Endothelial cell of umbilical vein (primary cell): ENCODE results near the gene SMOC1. TPM values are rescaled to one million over a fixed set of nuclear protein-coding genes. Genes with fewer than 3 reads are reported as not detected.

Experiments used
- BruUV-seq: library from RNA; stranded (reverse); fragments of 400-500 nt; replicated peaks from 2 replicates; lab custom pipeline; 2021; lab: Mats Ljungman, UMichigan
- CTCF ChIA-PET: fragments of 300-600, 350-600 bp; sonication (Branson Sonifier 250); formaldehyde crosslinking; loops from one replicate; lab custom pipeline; 2021; ENCODE audit warnings: antibody characterized with exemption, inconsistent platforms; lab: Charles Lee
- POLR2A ChIA-PET: fragments of 300-600, 350-600 bp; sonication (Branson Sonifier 250); formaldehyde crosslinking; loops from one replicate; lab custom pipeline; 2021; ENCODE audit warnings: antibody characterized with exemption, inconsistent platforms; lab: Charles Lee
- DNase-seq: peaks from one replicate; pipeline ENCODE4 v3.0.0-alpha.2; 2011; ENCODE audit warnings: low read depth, low spot score
- FAIRE-seq: peaks from 2 replicates; lab custom pipeline; 2011; peaks lifted over from hg19 to GRCh38; lab: Jason Lieb, UNC
- H2AFZ ChIP-seq: 2 replicates; pipeline ENCODE4 v1.6.0; 2012; ENCODE audit warnings: low read depth, low read length, control low read depth, inconsistent platforms
- H3K27ac ChIP-seq: 2 replicates; pipeline ENCODE4 v1.5.1; 2011; ENCODE audit warnings: low read depth, mild to moderate bottlenecking, control low read depth, low read length, moderate library complexity; ENCODE audit not compliant: insufficient read depth
- H3K27me3 ChIP-seq, 2 experiments: 2 replicates each; pipeline versions ENCODE4 v1.6.0 to v1.6.1; 2011; ENCODE audit warnings: low read length in 2 of 2, mixed read lengths in 1 of 2; ENCODE audit not compliant: control insufficient read depth in 2 of 2, insufficient read depth in 2 of 2
- H3K36me3 ChIP-seq, 2 experiments: 2 replicates in 1 of 2; 3 replicates in 1 of 2; pipeline ENCODE4 v1.5.1; 2011; ENCODE audit warnings: low read length in 2 of 2, mild to moderate bottlenecking in 1 of 2, moderate library complexity in 1 of 2; ENCODE audit not compliant: control insufficient read depth in 2 of 2, insufficient read depth in 2 of 2; ENCODE audit errors: extremely low read depth in 1 of 2
- H3K4me1 ChIP-seq: 3 replicates; pipeline ENCODE4 v1.5.1; 2011; ENCODE audit warnings: mild to moderate bottlenecking, low read length; ENCODE audit not compliant: control insufficient read depth, insufficient read depth; ENCODE audit errors: extremely low read depth
- H3K4me2 ChIP-seq: 2 replicates; pipeline ENCODE4 v1.6.1; 2011; ENCODE audit warnings: low read length, control low read depth, mixed read lengths; ENCODE audit not compliant: insufficient read depth
- H3K4me3 ChIP-seq, 3 experiments: fragments of 200-600 bp in 1 of 3; sonication (generic), shearing (Covaris generic) in 1 of 3; replicated peaks in 1 of 3; 2 replicates each; pipeline ENCODE4 v1.5.1; 2011 to 2016; ENCODE audit warnings: control low read depth in 3 of 3, low read length in 3 of 3, mild to moderate bottlenecking in 2 of 3, inconsistent platforms in 1 of 3, low read depth in 1 of 3, moderate library complexity in 1 of 3; ENCODE audit not compliant: insufficient read depth in 1 of 3
- H3K79me2 ChIP-seq: 2 replicates; pipeline ENCODE4 v1.6.0; 2012; ENCODE audit warnings: low read length, inconsistent platforms; ENCODE audit not compliant: control insufficient read depth, insufficient read depth
- H3K9ac ChIP-seq: replicated peaks from 2 replicates; pipeline ENCODE3; 2011; ENCODE audit warnings: low read length, control low read depth; ENCODE audit not compliant: insufficient read depth; ENCODE audit errors: extremely low read depth
- H3K9me1 ChIP-seq: replicated peaks from 3 replicates; pipeline ENCODE4 v1.6.0; 2011; ENCODE audit warnings: mild to moderate bottlenecking, low read length; ENCODE audit not compliant: control insufficient read depth, insufficient read depth; ENCODE audit errors: extremely low read depth
- H3K9me3 ChIP-seq: replicated peaks from 2 replicates; pipeline ENCODE4 v1.5.1; 2012; ENCODE audit warnings: low read length, inconsistent platforms; ENCODE audit not compliant: control insufficient read depth, insufficient read depth
- H4K20me1 ChIP-seq: replicated peaks from 2 replicates; pipeline ENCODE3; 2011; ENCODE audit warnings: mild to moderate bottlenecking, low read length; ENCODE audit not compliant: control insufficient read depth, insufficient read depth; ENCODE audit errors: extremely low read depth
- CTCF ChIP-seq, 2 donors: IDR thresholded peaks; 1 replicate in 1 of 2; 2 replicates in 1 of 2; pipeline ENCODE4 v1.5.1; 2011; ENCODE audit warnings: low read length in 2 of 2, mild to moderate bottlenecking in 2 of 2, moderate library complexity in 2 of 2, control low read depth in 1 of 2, inconsistent platforms in 1 of 2, low read depth in 1 of 2; ENCODE audit not compliant: insufficient read depth in 1 of 2; ENCODE audit errors: extremely low read depth in 1 of 2
- EZH2 ChIP-seq: IDR thresholded peaks from 2 replicates; pipeline ENCODE4 v1.6.1; 2012; ENCODE audit warnings: borderline replicate concordance, low read depth, mild to moderate bottlenecking, moderate library complexity, low read length, inconsistent platforms; ENCODE audit not compliant: severe bottlenecking
- FOS ChIP-seq: IDR thresholded peaks from 2 replicates; pipeline ENCODE4 v1.6.1; 2011; ENCODE audit warnings: mild to moderate bottlenecking, low read length, moderate library complexity, borderline replicate concordance; ENCODE audit not compliant: insufficient read depth
- GATA2 ChIP-seq: IDR thresholded peaks from 2 replicates; pipeline ENCODE4 v1.7.0; 2011; ENCODE audit warnings: low read depth, mild to moderate bottlenecking, moderate library complexity, mixed read lengths, low read length; ENCODE audit not compliant: insufficient read length, insufficient read depth
- JUN ChIP-seq: IDR thresholded peaks from 2 replicates; pipeline ENCODE4 v1.6.1; 2011; ENCODE audit warnings: borderline replicate concordance, low read depth; ENCODE audit not compliant: insufficient read length, insufficient read depth
- MYC ChIP-seq: IDR thresholded peaks from one replicate; pipeline ENCODE4 v1.6.1; 2011; ENCODE audit warnings: mild to moderate bottlenecking, low read depth, low read length
- POLR2A ChIP-seq: IDR thresholded peaks from 2 replicates; pipeline ENCODE4 v1.6.1; 2012; ENCODE audit warnings: low read depth, mild to moderate bottlenecking, control low read depth, low read length
- POLR2AphosphoS5 ChIP-seq: IDR thresholded peaks from 2 replicates; pipeline ENCODE4 v1.6.1; 2012; ENCODE audit warnings: low read depth, mild to moderate bottlenecking, control low read depth, low read length, moderate library complexity; ENCODE audit not compliant: insufficient read depth
- dilution Hi-C: fragments of 300-500 bp; cut with MboI; formaldehyde crosslinking; loops from one replicate; pipeline ENCODE4 v1.15.0; 2019; ENCODE audit warnings: low sequenced_read_pairs; ENCODE audit not compliant: extremely low pct_ligation_motif_present
- intact Hi-C: fragments of 100-400 bp; cut with micrococcal nuclease; formaldehyde crosslinking; loops from one replicate; pipeline ENCODE4 v1.10.0; 2022
- polyA plus RNA-seq, 4 experiments: library from polyadenylated mRNA; depleted of rRNA in 3 of 4; stranded (reverse) in 3 of 4; unstranded in 1 of 4; fragments of >200 nt; gene quantifications; 2 replicates each; pipeline versions ENCODE4 v1.2.1 to v1.2.3, GENCODE V29; 2011 to 2012; ENCODE audit warnings: missing spikeins in 1 of 4
- total RNA-seq: library from RNA; stranded (reverse); gene quantifications from 2 replicates; pipeline ENCODE4 v1.2.3, GENCODE V29; 2021
- TF ChIP-seq, protein P1 (sequence below): IDR thresholded peaks from 2 replicates; pipeline ENCODE4 v1.6.1; 2011; ENCODE audit not compliant: insufficient read depth, insufficient read length

Gene SMOC1
- total and polyA plus RNA-seq, 2 donors (not counting 3 experiments of a cell fraction or from before 2014, with no cell fraction given) = 0.97 to 1.1 TPM

DNA sequence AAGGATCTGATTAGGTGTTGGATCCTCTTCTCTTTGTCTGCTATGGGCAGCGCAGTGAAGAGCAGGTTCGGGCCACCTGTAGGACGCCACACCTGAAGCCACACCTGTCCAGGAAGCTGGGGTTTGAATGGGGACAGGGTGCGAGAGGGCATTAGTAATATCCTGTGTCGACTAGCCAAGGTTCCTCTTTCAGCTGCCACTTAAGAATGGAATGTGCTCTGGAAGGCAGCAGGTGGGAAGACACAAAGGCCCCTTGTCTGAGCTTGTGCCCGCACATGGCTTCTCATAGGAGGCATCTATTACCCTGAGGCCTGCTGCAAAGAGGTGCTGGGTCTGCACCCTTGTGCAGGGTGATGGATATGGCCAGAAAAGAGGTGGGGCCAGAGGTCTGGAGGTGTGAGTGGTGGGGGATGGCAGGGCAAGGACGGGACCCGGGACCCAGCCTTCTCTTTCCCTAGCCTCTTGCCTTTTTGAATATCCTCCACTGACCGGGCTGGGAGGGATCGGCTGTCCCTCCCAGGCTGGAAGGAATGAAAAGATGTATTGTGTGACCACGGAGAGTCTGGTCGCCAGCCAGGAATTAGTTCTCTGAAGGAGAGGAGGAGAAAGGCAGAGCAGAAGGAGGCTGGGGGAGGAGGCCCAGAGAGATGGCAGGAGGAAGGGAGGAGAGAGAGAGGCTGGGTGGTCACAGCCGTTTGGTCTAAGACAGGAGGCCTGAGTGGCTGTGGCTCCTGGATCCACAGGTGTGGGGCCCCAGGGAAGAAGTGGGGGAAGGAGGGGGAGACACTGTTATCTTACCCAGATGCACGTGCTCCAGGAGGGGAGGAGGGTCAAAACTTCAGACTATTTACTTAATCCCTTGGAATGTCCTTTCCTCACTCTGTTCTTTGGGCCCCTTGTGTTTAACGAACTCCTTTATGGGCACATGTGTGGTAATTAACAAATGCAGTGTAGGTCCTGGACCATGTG, 101.5 kb downstream of the SMOC1 start:
- no TSS peak for BruUV-seq
- Histone ChIP-seq H3K4me2 (no peak overlapping the region), H3K9me3 (no peaks in the 10 kb centered on the region), H3K4me1 (no peaks in the 10 kb centered on the region), H3K27ac (no peak overlapping the region), H3K27me3 (peaks cover 0 to 2% of the 10 kb centered on the region in 2 experiments), H4K20me1 (no peaks in the 10 kb centered on the region), H3K9me1 (no peaks in the 10 kb centered on the region), H3K4me3 (no peak overlapping the region), H2AFZ (no peak overlapping the region), H3K9ac (no peak overlapping the region), H3K36me3 (no peaks in the 10 kb centered on the region), H3K79me2 (no peaks in the 10 kb centered on the region)
- DNase-seq = no peak
- POLR2A ChIA-PET = no interaction called here
- no peak for TF ChIP-seq JUN
- no peak for TF ChIP-seq POLR2A
- TF ChIP-seq CTCF (IDR thresholded peaks at IDR 0.05; ENCODE audit: extremely low read depth in 1 of 2, insufficient read depth in 1 of 2, low read depth in 1 of 2, low read length in 2 of 2) = no peak
- no peak for TF ChIP-seq EZH2
- no peak for TF ChIP-seq GATA2
- TF ChIP-seq MYC = no peak
- no peak for TF ChIP-seq FOS
- TF ChIP-seq POLR2AphosphoS5 = no peak
- TF ChIP-seq, protein P1, sequence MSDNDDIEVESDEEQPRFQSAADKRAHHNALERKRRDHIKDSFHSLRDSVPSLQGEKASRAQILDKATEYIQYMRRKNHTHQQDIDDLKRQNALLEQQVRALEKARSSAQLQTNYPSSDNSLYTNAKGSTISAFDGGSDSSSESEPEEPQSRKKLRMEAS = no peak
- CTCF ChIA-PET = interaction anchor here (1.1 kb wide), 1 partner anchor 47 kb away, joined by 3 read pairs; no protein-coding TSS in a partner anchor
- intact Hi-C loops (no loop called here), dilution Hi-C loops (no loop called here)
- no peak for FAIRE-seq
